Ishikawa (cell line): ENCODE measurements around the gene PTPRN2.

Experiments
- CEBPB ChIP-seq: IDR thresholded peaks from 2 replicates; pipeline ENCODE4 v1.6.1; 2012
- CREB1 ChIP-seq: IDR thresholded peaks from 2 replicates; pipeline ENCODE4 v1.6.1; 2012; ENCODE audit warnings: low read depth
- EGR1 ChIP-seq: IDR thresholded peaks from 2 replicates; pipeline ENCODE4 v1.6.1; 2012
- EP300 ChIP-seq: IDR thresholded peaks from 2 replicates; pipeline ENCODE4 v1.6.1; 2012; ENCODE audit warnings: borderline replicate concordance
- FOXM1 ChIP-seq: IDR thresholded peaks from 2 replicates; pipeline ENCODE4 v1.6.1; 2012; ENCODE audit warnings: low read depth, borderline replicate concordance
- NFIC ChIP-seq: IDR thresholded peaks from 2 replicates; pipeline ENCODE4 v1.6.1; 2012
- RAD21 ChIP-seq: IDR thresholded peaks from 2 replicates; pipeline ENCODE4 v1.6.1; 2012; ENCODE audit warnings: low read depth
- TAF1 ChIP-seq: IDR thresholded peaks from 2 replicates; pipeline ENCODE4 v1.6.1; 2012; ENCODE audit warnings: low read depth, mild to moderate bottlenecking
- TCF12 ChIP-seq: IDR thresholded peaks from 2 replicates; pipeline ENCODE4 v1.6.1; 2012; ENCODE audit warnings: low read depth
- TEAD4 ChIP-seq: IDR thresholded peaks from 2 replicates; pipeline ENCODE4 v1.6.1; 2012
- YY1 ChIP-seq: IDR thresholded peaks from 2 replicates; pipeline ENCODE4 v1.6.1; 2012; ENCODE audit warnings: low read depth
- ZBTB7A ChIP-seq: IDR thresholded peaks from 2 replicates; pipeline ENCODE4 v1.6.1; 2012; ENCODE audit warnings: low read depth
- TF ChIP-seq, protein P1 (sequence below): IDR thresholded peaks from 2 replicates; pipeline ENCODE4 v1.6.1; 2012
- TF ChIP-seq, protein P2 (sequence below): IDR thresholded peaks from 2 replicates; pipeline ENCODE4 v1.6.1; 2012
- TF ChIP-seq, protein P3 (sequence below): IDR thresholded peaks from 2 replicates; pipeline ENCODE4 v1.6.1; 2012; ENCODE audit warnings: low read depth, mild to moderate bottlenecking

PTPRN2 gene

DNA sequence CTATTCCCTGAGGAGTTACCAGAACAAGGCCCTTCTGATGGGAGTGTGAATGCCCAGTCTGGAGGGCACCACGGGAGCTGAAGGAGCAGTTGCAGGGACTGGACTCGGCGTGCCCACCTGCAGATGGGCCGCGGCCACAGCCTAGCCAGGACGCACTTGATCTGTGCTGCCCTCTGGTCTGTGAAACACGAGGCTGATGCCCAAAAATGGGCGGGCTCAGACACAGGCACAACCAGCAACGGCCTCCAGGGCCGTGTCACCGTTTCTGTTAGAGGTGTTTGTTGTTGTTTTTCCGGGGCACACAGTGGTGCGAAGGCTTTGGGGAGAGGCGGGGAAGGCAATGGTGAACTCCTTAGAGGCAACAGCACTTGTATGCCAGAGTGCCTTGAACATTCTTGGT, 1015.0 kb downstream of the PTPRN2 start:
- no peak for TF ChIP-seq TAF1
- no peak for TF ChIP-seq YY1

DNA sequence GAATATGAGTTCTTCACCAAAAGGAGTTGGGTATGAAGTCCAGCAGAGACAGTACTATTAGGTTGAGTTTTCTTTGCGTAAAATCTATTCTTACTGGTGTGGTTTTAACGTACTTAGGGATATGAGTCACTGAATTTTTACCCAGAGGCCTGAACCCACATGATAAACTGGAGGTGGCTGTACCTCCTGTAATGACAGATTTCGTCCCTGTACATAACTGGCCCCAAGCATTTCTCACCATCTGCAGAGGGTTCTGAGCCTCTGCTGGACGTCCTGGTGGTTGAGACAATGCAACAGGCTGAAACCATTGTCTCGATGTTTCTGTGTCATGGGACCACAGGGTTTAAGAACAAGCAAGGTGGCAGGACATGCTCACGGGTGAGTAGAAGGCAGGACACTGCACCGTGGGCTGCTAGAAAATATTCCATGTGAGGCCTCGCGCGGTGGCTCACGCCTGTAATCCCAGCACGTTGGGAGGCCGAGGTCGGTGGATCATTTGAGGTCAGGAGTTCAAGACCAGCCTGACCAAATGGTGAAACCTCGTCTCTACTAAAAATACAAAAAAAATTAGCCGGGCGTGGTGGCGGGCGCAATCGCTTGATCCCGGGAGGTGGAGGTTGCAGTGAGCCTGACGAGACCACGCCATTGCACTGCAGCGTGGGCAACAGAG, 1017.0 kb downstream of the PTPRN2 start:
- TF ChIP-seq FOXM1 (no peak), TEAD4 (no peak), EP300 (no peak), YY1 (no peak), EGR1 (no peak), TCF12 (no peak), NFIC (no peak), RAD21 (no peak), CEBPB (no peak), ZBTB7A (no peak), CREB1 (no peak), TAF1 (no peak)
- TF ChIP-seq, protein P1, sequence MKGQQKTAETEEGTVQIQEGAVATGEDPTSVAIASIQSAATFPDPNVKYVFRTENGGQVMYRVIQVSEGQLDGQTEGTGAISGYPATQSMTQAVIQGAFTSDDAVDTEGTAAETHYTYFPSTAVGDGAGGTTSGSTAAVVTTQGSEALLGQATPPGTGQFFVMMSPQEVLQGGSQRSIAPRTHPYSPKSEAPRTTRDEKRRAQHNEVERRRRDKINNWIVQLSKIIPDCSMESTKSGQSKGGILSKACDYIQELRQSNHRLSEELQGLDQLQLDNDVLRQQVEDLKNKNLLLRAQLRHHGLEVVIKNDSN: no peak
- TF ChIP-seq, protein P2, sequence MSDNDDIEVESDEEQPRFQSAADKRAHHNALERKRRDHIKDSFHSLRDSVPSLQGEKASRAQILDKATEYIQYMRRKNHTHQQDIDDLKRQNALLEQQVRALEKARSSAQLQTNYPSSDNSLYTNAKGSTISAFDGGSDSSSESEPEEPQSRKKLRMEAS: no peak
- TF ChIP-seq, protein P3, sequence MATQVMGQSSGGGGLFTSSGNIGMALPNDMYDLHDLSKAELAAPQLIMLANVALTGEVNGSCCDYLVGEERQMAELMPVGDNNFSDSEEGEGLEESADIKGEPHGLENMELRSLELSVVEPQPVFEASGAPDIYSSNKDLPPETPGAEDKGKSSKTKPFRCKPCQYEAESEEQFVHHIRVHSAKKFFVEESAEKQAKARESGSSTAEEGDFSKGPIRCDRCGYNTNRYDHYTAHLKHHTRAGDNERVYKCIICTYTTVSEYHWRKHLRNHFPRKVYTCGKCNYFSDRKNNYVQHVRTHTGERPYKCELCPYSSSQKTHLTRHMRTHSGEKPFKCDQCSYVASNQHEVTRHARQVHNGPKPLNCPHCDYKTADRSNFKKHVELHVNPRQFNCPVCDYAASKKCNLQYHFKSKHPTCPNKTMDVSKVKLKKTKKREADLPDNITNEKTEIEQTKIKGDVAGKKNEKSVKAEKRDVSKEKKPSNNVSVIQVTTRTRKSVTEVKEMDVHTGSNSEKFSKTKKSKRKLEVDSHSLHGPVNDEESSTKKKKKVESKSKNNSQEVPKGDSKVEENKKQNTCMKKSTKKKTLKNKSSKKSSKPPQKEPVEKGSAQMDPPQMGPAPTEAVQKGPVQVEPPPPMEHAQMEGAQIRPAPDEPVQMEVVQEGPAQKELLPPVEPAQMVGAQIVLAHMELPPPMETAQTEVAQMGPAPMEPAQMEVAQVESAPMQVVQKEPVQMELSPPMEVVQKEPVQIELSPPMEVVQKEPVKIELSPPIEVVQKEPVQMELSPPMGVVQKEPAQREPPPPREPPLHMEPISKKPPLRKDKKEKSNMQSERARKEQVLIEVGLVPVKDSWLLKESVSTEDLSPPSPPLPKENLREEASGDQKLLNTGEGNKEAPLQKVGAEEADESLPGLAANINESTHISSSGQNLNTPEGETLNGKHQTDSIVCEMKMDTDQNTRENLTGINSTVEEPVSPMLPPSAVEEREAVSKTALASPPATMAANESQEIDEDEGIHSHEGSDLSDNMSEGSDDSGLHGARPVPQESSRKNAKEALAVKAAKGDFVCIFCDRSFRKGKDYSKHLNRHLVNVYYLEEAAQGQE: no peak

DNA sequence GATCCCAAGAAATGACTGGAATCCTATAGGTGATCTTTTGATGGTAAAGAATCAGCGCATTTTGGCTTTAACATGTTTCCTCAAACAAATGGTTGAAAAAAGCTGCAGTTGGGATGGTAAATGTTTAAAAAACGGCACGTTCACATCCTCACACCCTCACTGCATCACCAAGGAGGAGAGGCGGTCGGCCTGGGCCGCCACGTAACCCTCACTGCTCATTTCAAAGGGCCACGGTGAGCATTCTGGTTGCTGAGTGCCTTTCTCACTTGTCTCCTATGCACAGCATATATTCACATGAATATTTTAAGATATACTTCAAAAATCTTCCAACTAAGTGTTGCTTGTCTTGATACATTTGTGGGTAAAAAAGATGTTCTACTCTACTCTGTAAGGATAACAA, 1017.7 kb downstream of the PTPRN2 start:
- TF ChIP-seq RAD21 (no peak), YY1 (no peak), EP300 (no peak), ZBTB7A (no peak), TCF12 (no peak), TAF1 (no peak), EGR1 (no peak), NFIC (no peak), CREB1 (no peak), TEAD4 (no peak), CEBPB (no peak), FOXM1 (no peak)
- TF ChIP-seq, protein P2: no peak
- TF ChIP-seq, protein P1: no peak
- TF ChIP-seq, protein P3: no peak

DNA sequence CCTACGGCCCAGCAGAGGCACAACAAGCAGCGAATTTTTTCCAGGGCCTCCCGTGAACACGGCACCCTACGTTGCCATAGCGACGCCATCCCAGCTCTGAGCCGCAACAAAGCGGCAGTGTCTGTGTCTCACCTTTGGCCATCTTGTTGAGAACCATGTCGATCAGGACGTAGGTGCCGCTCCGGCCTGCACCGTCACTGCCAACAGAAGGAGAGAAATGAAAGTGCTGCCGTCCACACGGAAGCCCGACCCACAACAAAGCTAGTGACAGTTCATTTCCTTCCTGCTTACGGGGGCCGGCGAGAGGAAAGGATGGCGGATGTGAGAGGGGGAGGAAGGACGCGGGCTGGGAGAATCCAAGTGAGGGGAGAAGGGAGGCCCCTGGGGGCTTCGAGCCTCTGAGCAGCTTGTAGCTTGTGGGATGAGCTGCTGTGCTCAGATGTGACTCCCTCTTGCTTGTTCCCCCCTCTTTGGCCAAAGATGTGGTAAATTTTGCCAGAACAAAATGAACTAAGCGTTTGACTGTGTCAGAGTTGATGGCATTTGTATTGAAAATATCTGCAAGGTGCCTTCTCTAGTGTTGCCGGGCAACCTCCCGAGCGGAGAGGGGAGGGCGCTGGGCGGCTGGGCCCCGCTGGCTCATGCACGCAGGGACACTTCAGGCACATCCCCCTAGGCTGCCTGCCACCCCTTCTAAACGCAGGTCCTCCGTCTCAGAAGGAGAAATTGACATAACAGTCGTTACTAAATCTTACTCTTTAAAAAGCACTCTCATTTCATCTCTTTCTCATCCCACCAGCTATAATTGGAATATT, 1018.6 kb downstream of the PTPRN2 start:
- TF ChIP-seq YY1 (no peak), NFIC (no peak), TCF12 (no peak), TEAD4 (no peak), RAD21 (no peak), ZBTB7A (no peak), CREB1 (no peak)
- TF ChIP-seq, protein P1: no peak

DNA sequence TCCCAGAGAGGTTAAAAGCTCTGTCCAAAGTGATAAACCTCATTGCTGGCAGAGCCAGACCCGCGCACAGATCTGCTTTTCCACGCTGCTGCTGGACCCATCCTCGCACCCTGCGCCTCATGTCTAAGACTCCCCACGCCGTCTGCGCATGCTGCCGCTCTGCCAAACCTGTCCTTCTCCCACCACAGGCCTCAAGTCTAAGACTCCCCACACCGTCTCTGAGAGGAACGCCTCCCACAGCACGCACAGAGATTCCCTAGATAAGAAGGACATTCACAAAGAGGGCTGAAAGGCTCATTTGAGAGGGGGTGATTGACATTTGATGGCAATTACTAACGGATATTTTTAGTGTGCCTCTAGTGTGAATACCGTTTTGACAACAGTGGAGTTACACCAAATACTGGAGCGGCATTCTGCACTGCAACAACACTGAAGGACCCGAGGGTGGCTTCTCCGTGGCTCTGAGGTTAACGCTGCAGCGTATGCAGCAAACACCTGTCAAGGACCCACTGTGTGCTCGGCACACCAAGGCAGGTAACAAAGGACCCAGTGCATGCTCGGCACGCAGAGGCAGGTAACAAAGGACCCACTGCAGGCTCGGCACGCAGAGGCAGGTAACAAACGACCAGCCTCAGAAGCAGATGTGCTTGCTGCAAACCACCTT, 1019.4 kb downstream of the PTPRN2 start:
- TF ChIP-seq FOXM1: no peak
- TF ChIP-seq TCF12: no peak
- TF ChIP-seq, protein P3: no peak
- no peak for TF ChIP-seq CREB1
- TF ChIP-seq RAD21: no peak
- no peak for TF ChIP-seq YY1
- TF ChIP-seq, protein P2: no peak
- no peak for TF ChIP-seq NFIC
- no peak for TF ChIP-seq TAF1
- no peak for TF ChIP-seq ZBTB7A
- no peak for TF ChIP-seq CEBPB
- no peak for TF ChIP-seq TEAD4
- no peak for TF ChIP-seq EGR1
- TF ChIP-seq, protein P1: no peak
- no peak for TF ChIP-seq EP300
